GM10266 (cell line): ENCODE results near the gene AURKAIP1.

Experiments used
- DNase-seq: peaks from one replicate; pipeline ENCODE4 v3.0.0; 2012; ENCODE audit errors: extremely low spot score
- TF ChIP-seq, protein P1 (sequence below): IDR thresholded peaks from 2 replicates; pipeline ENCODE4 v1.5.1; 2012; ENCODE audit warnings: mild to moderate bottlenecking, low read depth; ENCODE audit not compliant: control insufficient read depth, insufficient read depth; ENCODE audit errors: missing control alignments

Gene AURKAIP1

DNA sequence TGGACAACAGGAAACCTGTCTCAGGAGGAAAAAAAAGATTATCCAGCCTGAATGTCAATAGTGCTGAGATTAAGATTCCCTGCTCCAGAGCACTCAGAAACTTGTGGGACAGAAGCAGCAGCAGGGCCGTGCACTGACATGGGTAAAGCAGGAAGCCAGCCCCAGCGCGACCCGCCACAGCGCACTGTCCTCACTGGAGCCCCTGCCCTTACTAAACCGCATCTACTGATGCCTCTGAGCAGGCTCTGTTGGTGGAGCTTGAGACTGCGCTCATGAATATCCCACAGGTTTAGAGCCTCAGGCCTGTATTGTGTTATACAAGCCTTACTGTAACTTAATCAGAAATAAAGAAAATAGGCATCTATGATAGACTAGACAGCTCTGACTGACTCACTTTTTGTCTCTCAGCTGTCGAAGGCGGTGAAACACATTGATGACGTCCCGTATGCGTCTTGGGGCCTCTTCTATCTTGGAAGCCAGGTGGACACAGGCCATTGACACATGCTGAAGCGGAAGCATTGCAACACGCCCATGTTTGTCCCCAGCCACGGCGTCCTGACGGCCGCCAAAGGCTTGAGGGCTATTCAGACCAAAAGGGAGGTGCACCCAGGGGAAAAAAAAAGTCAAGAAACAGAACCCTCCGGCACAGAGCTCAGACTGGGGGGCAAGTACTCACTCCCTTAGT, 23.0 kb upstream of the AURKAIP1 start:
- no peak for DNase-seq
- TF ChIP-seq, protein P1, sequence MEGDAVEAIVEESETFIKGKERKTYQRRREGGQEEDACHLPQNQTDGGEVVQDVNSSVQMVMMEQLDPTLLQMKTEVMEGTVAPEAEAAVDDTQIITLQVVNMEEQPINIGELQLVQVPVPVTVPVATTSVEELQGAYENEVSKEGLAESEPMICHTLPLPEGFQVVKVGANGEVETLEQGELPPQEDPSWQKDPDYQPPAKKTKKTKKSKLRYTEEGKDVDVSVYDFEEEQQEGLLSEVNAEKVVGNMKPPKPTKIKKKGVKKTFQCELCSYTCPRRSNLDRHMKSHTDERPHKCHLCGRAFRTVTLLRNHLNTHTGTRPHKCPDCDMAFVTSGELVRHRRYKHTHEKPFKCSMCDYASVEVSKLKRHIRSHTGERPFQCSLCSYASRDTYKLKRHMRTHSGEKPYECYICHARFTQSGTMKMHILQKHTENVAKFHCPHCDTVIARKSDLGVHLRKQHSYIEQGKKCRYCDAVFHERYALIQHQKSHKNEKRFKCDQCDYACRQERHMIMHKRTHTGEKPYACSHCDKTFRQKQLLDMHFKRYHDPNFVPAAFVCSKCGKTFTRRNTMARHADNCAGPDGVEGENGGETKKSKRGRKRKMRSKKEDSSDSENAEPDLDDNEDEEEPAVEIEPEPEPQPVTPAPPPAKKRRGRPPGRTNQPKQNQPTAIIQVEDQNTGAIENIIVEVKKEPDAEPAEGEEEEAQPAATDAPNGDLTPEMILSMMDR: no peak

GRCh38 chr1:1395166-1395565, 20.2 kb upstream of the AURKAIP1 start:
- no peak for DNase-seq
- TF ChIP-seq, protein P1: no peak

DNA sequence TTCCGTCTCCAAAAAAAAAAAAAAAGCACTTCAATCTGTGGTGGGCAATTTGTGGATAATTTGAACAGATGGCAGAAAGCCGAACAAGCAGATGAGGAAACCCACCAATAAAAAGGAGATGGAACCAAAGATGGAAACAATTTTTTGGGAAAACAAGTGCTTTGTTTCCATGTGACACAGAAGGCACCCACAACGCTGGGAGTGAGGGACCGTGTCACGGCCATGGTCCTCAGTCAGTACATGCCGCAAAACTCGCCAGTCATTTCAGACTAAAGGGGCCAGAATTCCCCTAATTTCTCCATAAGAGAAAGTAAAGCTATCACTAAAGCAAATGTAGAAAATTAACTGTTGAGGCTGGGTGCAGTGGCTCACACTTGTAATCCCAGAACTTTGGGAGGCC, 19.1 kb upstream of the AURKAIP1 start:
- TF ChIP-seq, protein P1: no peak

GRCh38 chr1:1393428-1393827, 18.4 kb upstream of the AURKAIP1 start:
- TF ChIP-seq, protein P1: no peak
- no peak for DNase-seq

More for the DNA sequence above, 19.1 kb upstream of the AURKAIP1 start:
- DNase-seq: no peak

GRCh38 chr1:1393014-1393413, 18.0 kb upstream of the AURKAIP1 start:
- no peak for DNase-seq
- TF ChIP-seq, protein P1: no peak

GRCh38 chr1:1391225-1391624, 16.2 kb upstream of the AURKAIP1 start:
- TF ChIP-seq, protein P1: no peak
- no peak for DNase-seq

DNA sequence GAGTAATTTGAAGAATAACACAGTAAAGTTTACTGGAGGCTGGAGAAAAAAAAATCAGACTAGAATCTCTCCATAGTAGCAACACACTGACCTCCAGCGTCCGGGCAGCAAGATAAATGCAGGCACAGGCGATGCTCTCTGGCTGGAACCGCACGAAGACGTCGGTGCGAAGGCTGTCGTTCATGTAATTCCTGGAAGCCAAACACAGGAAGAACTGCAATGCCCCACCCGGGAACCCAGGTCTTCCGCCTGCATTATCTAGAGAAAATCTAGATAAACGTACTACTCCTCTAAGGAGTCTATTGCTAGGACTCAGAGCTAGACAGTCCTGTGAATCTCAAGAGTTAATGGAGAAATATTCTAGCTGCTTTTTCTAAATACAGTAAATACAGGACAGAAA, 15.7 kb upstream of the AURKAIP1 start:
- DNase-seq: no peak

More for the DNA sequence above, 15.7 kb upstream of the AURKAIP1 start:
- TF ChIP-seq, protein P1: no peak
